CD4-positive, CD25-positive, alpha-beta regulatory T cell (primary cell): ENCODE data around the gene FAM171A2. TPM values are rescaled to one million over a fixed set of nuclear protein-coding genes. Genes with fewer than 3 reads are reported as not detected.
A peak's percentile ranks its signal among the peaks of the same experiment; 100 is the strongest.

Source experiments
- ATAC-seq, 2 donors: fragments of 150-1000 bp; cut with Tn5 transposase; one replicate each; pipeline ENCODE4 v1.10.0; 2021; ENCODE audit warnings: low read depth in 2 of 2, moderate number of reproducible peaks in 2 of 2, moderate library complexity in 1 of 2
- DNase-seq, 3 donors: peaks; one replicate each; pipeline versions ENCODE4 v3.0.0 to v3.0.0-alpha.2; 2012 to 2022; ENCODE audit warnings: mixed read lengths in 1 of 3
- H3K27ac ChIP-seq: one replicate; pipeline ENCODE4 v1.7.0; 2013; ENCODE audit warnings: mild to moderate bottlenecking, low read length; ENCODE audit not compliant: insufficient read depth, poor library complexity, severe bottlenecking
- H3K27me3 ChIP-seq: one replicate; pipeline ENCODE4 v1.7.0; 2013; ENCODE audit warnings: low read length; ENCODE audit not compliant: control insufficient read depth, insufficient read depth
- H3K36me3 ChIP-seq: one replicate; pipeline ENCODE4 v1.7.0; 2013; ENCODE audit warnings: mild to moderate bottlenecking, low read length, moderate library complexity; ENCODE audit not compliant: control insufficient read depth, insufficient read depth
- H3K4me1 ChIP-seq: 2 replicates; pipeline ENCODE4 v1.7.0; 2013; ENCODE audit warnings: mild to moderate bottlenecking, low read length; ENCODE audit not compliant: insufficient read depth, control insufficient read depth, poor library complexity, severe bottlenecking
- H3K4me3 ChIP-seq: one replicate; pipeline ENCODE4 v1.7.0; 2013; ENCODE audit warnings: low read depth, mild to moderate bottlenecking, low read length, moderate library complexity
- H3K9me3 ChIP-seq, 2 experiments: 1 replicate in 1 of 2; 2 replicates in 1 of 2; pipeline ENCODE4 v1.7.0; 2013; ENCODE audit warnings: low read length in 2 of 2, mild to moderate bottlenecking in 1 of 2, moderate library complexity in 1 of 2; ENCODE audit not compliant: control insufficient read depth in 2 of 2
- H3K27ac Mint-ChIP-seq, 3 donors: one replicate each; pipeline ENCODE4 v1.8.0; 2020 to 2022; ENCODE audit warnings: mild to moderate bottlenecking in 3 of 3, mixed read lengths in 3 of 3, moderate library complexity in 2 of 3
- H3K27me3 Mint-ChIP-seq: one replicate; pipeline ENCODE4 v1.8.0; 2022; ENCODE audit warnings: mild to moderate bottlenecking, mixed read lengths
- H3K36me3 Mint-ChIP-seq: one replicate; pipeline ENCODE4 v1.8.0; 2020; ENCODE audit warnings: mixed read lengths
- H3K4me1 Mint-ChIP-seq, 4 donors: one replicate each; pipeline ENCODE4 v1.8.0; 2020 to 2022; ENCODE audit warnings: mixed read lengths in 4 of 4, mild to moderate bottlenecking in 1 of 4
- H3K4me3 Mint-ChIP-seq, 4 donors: one replicate each; pipeline ENCODE4 v1.8.0; 2020 to 2022; ENCODE audit warnings: mild to moderate bottlenecking in 4 of 4, mixed read lengths in 4 of 4, moderate library complexity in 3 of 4
- H3K9me3 Mint-ChIP-seq, 7 donors: one replicate each; pipeline ENCODE4 v1.8.0; 2020 to 2022; ENCODE audit warnings: mixed read lengths in 7 of 7, mild to moderate bottlenecking in 3 of 7, moderate library complexity in 2 of 7
- polyA plus RNA-seq, 4 donors: library from polyadenylated mRNA; unstranded; fragments of 300-500 nt; fragmentation: Illumina TruSeq; gene quantifications; one replicate each; pipeline ENCODE4 v1.2.3, GENCODE V29; 2021
- total RNA-seq: library from RNA; stranded (reverse); gene quantifications from one replicate; pipeline ENCODE4 v1.2.3, GENCODE V29; 2022

The FAM171A2 gene
- total and polyA plus RNA-seq, 5 donors from 2014 or later, result 0.07 to 0.25 (median 0.09) TPM; not detected in 2

DNA sequence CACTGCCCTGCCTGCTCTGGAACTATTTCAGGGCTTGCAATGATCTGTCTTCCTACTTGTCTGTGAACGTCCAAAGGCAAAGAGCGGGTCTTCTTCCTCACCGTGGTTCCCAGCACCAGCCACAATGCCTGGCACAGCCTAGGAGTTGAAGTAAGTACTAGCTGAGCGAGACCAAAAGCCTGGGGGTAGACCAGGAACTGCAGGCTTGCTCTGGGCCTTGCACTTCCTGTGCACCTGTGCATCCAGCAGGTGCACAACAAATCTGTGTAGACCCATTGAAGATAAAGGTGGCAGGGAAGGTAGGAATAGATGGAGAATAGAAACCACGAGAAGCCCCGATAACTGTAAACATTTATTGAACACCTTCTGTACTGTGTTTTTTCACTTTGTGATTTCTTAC, 4.6 kb downstream of the FAM171A2 start:
- H3K9me3 Mint-ChIP-seq, result peaks cover 0 to 1% (median 0%) of the 10 kb centered on the region in 7 donors
- Histone ChIP-seq H3K4me3 (no peak overlapping the region), H3K36me3 (no peaks in the 10 kb centered on the region), H3K4me1 (peaks cover 15% of the 10 kb centered on the region), H3K9me3 (no peaks in the 10 kb centered on the region), H3K27me3 (no peaks in the 10 kb centered on the region), H3K27ac (no peak overlapping the region)
- ATAC-seq (no peak), DNase-seq (no peak)
- H3K4me1 Mint-ChIP-seq, result peaks cover 0 to 18% (median 0%) of the 10 kb centered on the region in 4 donors
- H3K27me3 Mint-ChIP-seq, result peaks cover 21% of the 10 kb centered on the region
- H3K4me3 Mint-ChIP-seq, result peak overlapping the region in 2 of 4 donors; percentile 0 to 6
- H3K27ac Mint-ChIP-seq, result no peak overlapping the region
- H3K36me3 Mint-ChIP-seq, result no peaks in the 10 kb centered on the region

DNA sequence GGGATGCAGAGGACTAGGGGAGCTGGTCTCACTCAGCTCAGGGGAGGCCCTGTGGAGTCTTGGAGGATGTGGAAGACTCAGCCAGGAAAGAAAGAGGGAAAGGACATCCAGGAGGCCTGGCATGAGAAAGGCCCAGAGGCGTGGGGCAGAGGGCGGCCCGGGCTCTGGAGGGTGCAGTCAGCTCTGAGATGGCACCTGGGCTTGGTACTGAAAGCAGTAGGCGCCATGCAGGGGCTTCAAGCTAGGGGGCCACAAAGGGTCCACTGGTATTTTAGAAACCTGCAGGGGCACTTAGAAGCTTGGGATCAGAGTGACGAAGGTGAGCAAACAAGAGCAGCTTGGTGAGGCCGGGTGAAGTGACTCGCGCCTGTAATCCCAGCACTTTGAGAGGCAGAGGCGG, 5.6 kb downstream of the FAM171A2 start:
- ATAC-seq (no peak), DNase-seq (no peak)
- Histone ChIP-seq H3K9me3 (no peaks in the 10 kb centered on the region), H3K27ac (no peak overlapping the region), H3K4me3 (no peak overlapping the region), H3K4me1 (peaks cover 15% of the 10 kb centered on the region), H3K36me3 (no peaks in the 10 kb centered on the region), H3K27me3 (no peaks in the 10 kb centered on the region)
- Mint-ChIP-seq H3K36me3 (no peaks in the 10 kb centered on the region), H3K9me3 (no peaks in the 10 kb centered on the region), H3K4me3 (no peak overlapping the region), H3K27ac (no peak overlapping the region), H3K4me1 (peaks cover 0 to 17% (median 0%) of the 10 kb centered on the region in 4 donors), H3K27me3 (peaks cover 24% of the 10 kb centered on the region)

DNA sequence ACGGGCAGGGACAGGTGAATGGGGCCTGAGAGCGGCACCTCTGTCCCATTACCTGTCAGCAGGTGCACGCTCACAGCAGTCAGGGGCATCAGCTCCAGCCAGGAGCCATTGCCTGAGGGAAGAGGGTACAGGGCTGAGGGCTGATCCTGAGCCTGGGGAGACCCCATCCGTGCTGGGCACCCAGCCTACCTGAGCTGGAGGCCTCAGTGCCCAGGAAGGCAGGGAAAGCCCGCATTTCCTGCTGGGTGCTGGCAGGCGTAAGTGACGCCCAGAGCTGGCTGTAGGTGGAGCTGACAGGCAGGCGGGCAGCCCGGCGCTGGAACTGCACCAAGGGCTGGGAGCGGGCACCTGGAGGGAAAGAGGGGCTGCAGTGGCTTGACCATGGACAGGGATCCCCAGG, 7.4 kb downstream of the FAM171A2 start:
- Mint-ChIP-seq H3K27me3 (peaks cover 22% of the 10 kb centered on the region), H3K9me3 (peaks cover 0 to 2% (median 0%) of the 10 kb centered on the region in 7 donors), H3K4me3 (peak overlapping the region in 1 of 4 donors; percentile 47), H3K27ac (no peak overlapping the region), H3K4me1 (peaks cover 0 to 20% (median 1%) of the 10 kb centered on the region in 4 donors), H3K36me3 (no peaks in the 10 kb centered on the region)
- no peak for DNase-seq
- H3K27me3 ChIP-seq, result no peaks in the 10 kb centered on the region
- peaks cover 7% of the 10 kb centered on the region for H3K4me1 ChIP-seq
- no peak overlapping the region for H3K4me3 ChIP-seq
- H3K9me3 ChIP-seq, result no peaks in the 10 kb centered on the region
- no peaks in the 10 kb centered on the region for H3K36me3 ChIP-seq
- no peak for ATAC-seq
- H3K27ac ChIP-seq, result no peak overlapping the region

DNA sequence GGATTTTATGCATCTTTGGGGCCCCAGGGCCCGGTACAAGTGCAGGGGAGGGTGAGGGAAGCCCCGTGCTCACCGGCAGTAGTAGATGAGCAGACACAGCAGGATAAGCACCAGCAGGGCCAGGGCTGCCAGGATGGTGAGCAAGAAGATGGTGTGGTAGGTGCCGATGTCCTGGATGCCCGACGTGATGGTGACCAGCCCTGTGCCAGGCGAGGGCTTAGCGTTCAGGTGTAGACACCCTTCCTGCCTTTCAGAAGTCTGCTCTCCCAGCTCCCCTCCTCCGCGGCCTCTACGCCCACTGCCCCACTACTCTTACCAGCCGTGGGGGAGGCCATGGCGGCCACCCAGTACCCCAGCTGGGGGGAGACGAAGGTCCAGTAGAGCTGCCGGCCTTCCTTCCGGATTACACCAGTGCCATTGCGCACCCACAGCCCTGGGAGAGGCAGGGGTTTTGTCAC, 8.0 kb downstream of the FAM171A2 start:
- ATAC-seq, result no peak
- H3K27ac Mint-ChIP-seq, result no peak overlapping the region
- H3K9me3 ChIP-seq, result no peaks in the 10 kb centered on the region

DNA sequence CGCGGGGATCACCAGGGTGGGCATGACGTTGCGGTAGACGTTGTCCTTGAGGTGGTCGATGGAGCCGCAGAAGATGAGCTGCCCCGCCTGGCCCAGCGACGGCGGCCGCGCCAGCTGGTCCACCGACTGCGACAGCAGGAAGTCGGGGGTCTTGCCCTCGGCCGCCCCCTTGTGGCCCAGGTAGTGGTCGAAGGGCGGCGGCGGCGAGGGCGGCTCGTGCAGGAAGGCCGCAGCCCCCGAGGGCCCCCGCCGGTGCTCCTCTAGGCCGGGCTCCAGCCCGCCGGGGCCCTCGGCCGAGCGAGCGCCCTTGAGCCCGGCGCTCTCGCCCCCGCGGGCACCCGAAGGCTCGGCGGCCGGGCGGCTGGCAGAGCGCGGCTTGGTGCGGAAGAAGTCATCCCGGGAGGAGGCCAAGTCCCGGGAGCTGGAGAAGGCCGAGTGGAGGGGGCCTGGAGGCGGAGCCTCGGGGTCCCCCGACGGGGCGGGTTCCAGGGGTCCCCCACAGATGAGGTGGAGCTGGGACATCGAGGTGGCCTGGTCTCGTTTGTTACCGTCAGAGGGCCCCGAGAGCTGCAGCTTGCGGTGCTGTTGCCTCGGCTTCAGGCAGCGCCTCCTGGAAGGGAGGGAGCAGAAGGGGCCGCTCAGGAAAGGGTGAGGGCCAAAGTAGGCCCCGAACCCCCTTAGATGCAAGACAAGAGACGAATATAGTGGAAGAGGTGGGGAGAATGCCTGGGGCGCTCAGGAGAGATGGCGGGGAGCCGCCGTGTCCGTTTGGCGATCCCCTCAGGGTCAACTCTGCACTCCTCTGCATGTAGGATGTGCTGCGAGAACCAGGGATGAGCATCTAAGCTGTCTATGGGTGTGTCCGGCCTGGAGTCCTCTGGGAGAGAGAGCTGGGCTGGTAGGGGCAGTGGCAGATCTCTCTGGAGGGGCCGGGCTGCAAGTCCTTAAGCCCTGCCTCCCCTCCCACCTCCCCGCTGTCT, 8.8 kb downstream of the FAM171A2 start:
- Mint-ChIP-seq H3K9me3 (peaks cover 0 to 2% (median 0%) of the 10 kb centered on the region in 7 donors), H3K27me3 (peaks cover 17% of the 10 kb centered on the region), H3K36me3 (no peaks in the 10 kb centered on the region), H3K27ac (no peak overlapping the region), H3K4me1 (peaks cover 0 to 20% (median 1%) of the 10 kb centered on the region in 4 donors), H3K4me3 (peak overlapping the region; percentile 54 to 79 (median 72))
- no peaks in the 10 kb centered on the region for H3K27me3 ChIP-seq
- H3K4me3 ChIP-seq, result no peak overlapping the region
- peak; percentile 35 to 50 (median 48) for DNase-seq
- no peaks in the 10 kb centered on the region for H3K9me3 ChIP-seq
- peak; percentile 35 for ATAC-seq
- H3K36me3 ChIP-seq, result no peaks in the 10 kb centered on the region
- H3K4me1 ChIP-seq, result peaks cover 7% of the 10 kb centered on the region
- H3K27ac ChIP-seq, result no peak overlapping the region

More for the DNA sequence above, 8.0 kb downstream of the FAM171A2 start:
- peak overlapping the region in 3 of 4 donors; percentile 60 to 73 (median 70) for H3K4me3 Mint-ChIP-seq
- H3K4me3 ChIP-seq, result no peak overlapping the region
- peaks cover 0 to 2% (median 0%) of the 10 kb centered on the region in 7 donors for H3K9me3 Mint-ChIP-seq
- H3K27me3 Mint-ChIP-seq, result peaks cover 21% of the 10 kb centered on the region
- no peaks in the 10 kb centered on the region for H3K36me3 Mint-ChIP-seq
- peaks cover 0 to 20% (median 1%) of the 10 kb centered on the region in 4 donors for H3K4me1 Mint-ChIP-seq
- DNase-seq, result no peak
- no peaks in the 10 kb centered on the region for H3K36me3 ChIP-seq
- no peak overlapping the region for H3K27ac ChIP-seq
- no peaks in the 10 kb centered on the region for H3K27me3 ChIP-seq
- H3K4me1 ChIP-seq, result peaks cover 7% of the 10 kb centered on the region

DNA sequence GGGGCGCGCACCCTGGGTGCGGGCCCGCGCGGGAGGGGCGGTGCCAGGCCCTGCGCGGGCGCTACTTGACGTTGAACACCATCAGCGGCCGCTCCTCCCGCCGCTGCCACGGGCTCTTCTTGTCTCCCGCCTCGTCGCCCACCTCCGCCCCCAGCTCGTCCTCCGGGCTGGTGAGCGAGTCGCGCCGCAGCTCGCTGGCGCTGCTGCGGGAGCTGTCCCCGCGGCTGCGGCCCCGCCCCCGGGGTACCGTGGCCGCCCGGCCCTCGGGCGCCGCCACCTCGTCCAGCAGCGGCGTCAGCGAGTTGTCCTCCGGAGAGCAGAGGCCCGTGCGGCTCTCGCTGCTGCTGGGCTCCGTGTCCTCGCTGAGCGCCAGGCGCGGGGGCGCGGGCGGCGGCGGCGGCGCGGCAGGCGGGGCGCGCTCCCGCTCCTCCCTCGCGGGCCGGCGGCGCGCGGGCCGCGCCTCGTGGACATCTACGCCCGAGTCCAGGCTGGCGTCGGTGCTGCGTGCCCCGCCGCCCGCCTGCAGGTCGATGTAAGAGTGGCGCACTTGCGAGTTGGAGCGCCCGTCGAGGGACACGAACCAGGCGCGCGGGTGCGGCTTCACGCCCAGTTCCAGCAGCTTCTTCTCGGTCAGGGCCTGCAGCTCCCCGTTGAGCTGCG, 9.9 kb downstream of the FAM171A2 start:
- Histone ChIP-seq H3K27me3 (no peaks in the 10 kb centered on the region), H3K36me3 (no peaks in the 10 kb centered on the region), H3K9me3 (no peaks in the 10 kb centered on the region), H3K4me3 (no peak overlapping the region), H3K27ac (no peak overlapping the region), H3K4me1 (peaks cover 7% of the 10 kb centered on the region)
- H3K9me3 Mint-ChIP-seq, result peaks cover 0 to 2% (median 0%) of the 10 kb centered on the region in 7 donors
- peak in 1 of 3 donors; percentile 17 for DNase-seq
- H3K27me3 Mint-ChIP-seq, result peaks cover 17% of the 10 kb centered on the region
- no peak overlapping the region for H3K27ac Mint-ChIP-seq
- peak overlapping the region in 3 of 4 donors; percentile 21 to 75 (median 61) for H3K4me3 Mint-ChIP-seq
- H3K36me3 Mint-ChIP-seq, result no peaks in the 10 kb centered on the region
- peaks cover 0 to 14% (median 1%) of the 10 kb centered on the region in 4 donors for H3K4me1 Mint-ChIP-seq
- ATAC-seq, result no peak

DNA sequence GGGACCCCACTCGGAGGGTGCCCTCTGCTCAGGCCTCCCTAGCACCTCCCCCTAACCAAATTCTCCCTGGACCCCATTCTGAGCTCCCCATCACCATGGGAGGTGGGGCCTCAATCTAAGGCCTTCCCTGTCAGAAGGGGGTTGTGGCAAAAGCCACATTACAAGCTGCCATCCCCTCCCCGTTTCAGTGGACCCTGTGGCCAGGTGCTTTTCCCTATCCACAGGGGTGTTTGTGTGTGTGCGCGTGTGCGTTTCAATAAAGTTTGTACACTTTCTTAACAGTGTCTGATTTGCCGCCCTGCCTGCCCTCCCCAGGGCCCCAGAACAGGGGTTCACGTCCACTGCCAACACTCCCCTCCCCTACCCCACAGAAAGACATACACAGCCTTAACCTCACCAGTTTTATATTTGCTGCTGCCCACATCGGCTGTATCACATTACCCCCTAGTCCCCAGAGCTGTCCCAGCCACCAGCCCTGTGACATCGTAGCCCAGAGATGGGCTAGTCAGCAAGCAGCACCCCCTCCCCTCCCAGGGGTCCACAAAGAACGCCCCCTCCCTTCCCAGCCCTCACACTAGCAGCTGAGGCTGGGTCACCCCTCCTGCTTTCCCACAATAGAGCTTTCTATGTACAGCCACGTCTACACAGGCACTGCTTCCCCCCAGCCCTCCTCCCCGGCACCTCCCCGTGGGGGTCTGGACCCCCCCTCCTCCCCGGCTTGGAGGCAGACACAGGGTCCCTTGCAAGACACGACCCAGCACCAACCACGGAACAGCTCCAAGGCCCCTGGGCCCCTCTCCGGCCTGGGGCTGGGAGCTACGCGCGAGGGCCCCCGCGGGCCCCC, 10.6 kb downstream of the FAM171A2 start:
- H3K27me3 Mint-ChIP-seq, result peaks cover 17% of the 10 kb centered on the region
- peaks cover 0 to 12% (median 1%) of the 10 kb centered on the region in 4 donors for H3K4me1 Mint-ChIP-seq
- H3K9me3 ChIP-seq, result no peaks in the 10 kb centered on the region
- no peaks in the 10 kb centered on the region for H3K36me3 Mint-ChIP-seq
- H3K27ac ChIP-seq, result no peak overlapping the region
- peak overlapping the region; percentile 38 to 89 (median 86) for H3K27ac Mint-ChIP-seq
- H3K36me3 ChIP-seq, result no peaks in the 10 kb centered on the region
- DNase-seq (no peak), ATAC-seq (no peak)
- H3K9me3 Mint-ChIP-seq, result peaks cover 0 to 2% (median 0%) of the 10 kb centered on the region in 7 donors
- H3K4me3 Mint-ChIP-seq, result peak overlapping the region; percentile 10 to 79 (median 64)
- no peaks in the 10 kb centered on the region for H3K27me3 ChIP-seq
- H3K4me3 ChIP-seq, result no peak overlapping the region
- H3K4me1 ChIP-seq, result peaks cover 7% of the 10 kb centered on the region
